ENCODE results near the gene CYS1. TPM values are rescaled to one million over a fixed set of nuclear protein-coding genes. Genes with fewer than 3 reads are reported as not detected.

CYS1 gene
- total and polyA plus RNA-seq, 5 experiments from 2014 or later: not detected

DNA sequence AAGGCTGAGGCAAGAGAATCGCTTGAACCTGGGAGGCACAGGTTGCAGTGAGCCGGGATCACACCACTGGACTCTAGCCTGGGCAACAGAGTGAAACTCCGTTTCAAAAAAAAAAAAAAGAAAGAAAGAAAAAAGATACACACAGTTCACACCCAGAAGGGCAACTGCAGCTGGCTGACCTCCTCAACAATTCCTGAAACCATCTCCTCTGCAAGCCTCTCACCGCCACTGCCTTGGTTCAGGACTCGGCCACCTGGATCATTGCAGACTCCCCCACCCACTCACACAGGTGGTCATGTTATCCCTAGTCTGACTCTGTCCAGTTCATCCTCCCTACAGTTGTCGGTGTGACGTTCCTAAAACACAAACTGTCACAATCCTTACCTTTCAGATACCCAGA, 2.2 kb downstream of the CYS1 start:
- peak overlapping the region in 2 of 10 donors; percentile 7 to 50 for H3K4me3 Mint-ChIP-seq
- DNase-seq (no peak), ATAC-seq (no peak)
- no peak overlapping the region for H3K27ac Mint-ChIP-seq
- peaks cover 42 to 86% (median 71%) of the 10 kb centered on the region in 5 donors for H3K27me3 Mint-ChIP-seq
- peaks cover 0 to 5% (median 2%) of the 10 kb centered on the region in 3 donors for H3K36me3 Mint-ChIP-seq
- no peaks in the 10 kb centered on the region for H3K9me3 Mint-ChIP-seq
- POLR2A ChIA-PET: no interaction called here
- H3K4me1 Mint-ChIP-seq: peaks cover 5 to 18% (median 15%) of the 10 kb centered on the region in 4 donors

DNA sequence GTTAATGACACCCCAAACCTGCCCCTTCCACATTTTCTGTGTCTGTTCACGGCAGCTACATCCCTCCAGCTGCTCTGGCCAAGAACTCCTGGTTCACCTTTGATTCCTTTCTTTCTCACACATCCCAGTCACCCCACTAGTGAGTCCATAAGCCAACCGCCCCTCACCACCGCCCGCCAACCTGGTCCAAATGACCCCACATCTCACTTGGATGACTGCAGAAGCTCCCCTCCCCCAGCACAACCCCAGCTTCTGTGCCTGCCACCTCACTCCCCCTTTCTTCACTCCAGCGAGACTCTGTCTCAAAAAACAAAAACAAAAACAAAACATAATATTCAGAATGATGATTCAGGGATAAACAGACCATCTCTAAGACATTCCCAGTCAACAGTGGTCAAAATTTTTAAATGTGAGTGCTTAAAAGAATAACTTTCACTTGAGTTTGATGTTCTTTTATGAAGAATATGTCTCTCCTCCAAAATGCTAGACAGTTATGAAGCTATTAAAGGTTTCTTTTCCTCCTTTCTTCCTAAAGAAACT, 3.2 kb downstream of the CYS1 start:
- peak overlapping the region in 1 of 10 donors; percentile 4 for H3K4me3 Mint-ChIP-seq
- ATAC-seq: no peak
- POLR2A ChIA-PET: no interaction called here
- peaks cover 0 to 5% (median 2%) of the 10 kb centered on the region in 3 donors for H3K36me3 Mint-ChIP-seq
- H3K9me3 Mint-ChIP-seq: no peaks in the 10 kb centered on the region
- peaks cover 46 to 88% (median 67%) of the 10 kb centered on the region in 5 donors for H3K27me3 Mint-ChIP-seq
- no peak overlapping the region for H3K27ac Mint-ChIP-seq
- peaks cover 9 to 26% (median 19%) of the 10 kb centered on the region in 4 donors for H3K4me1 Mint-ChIP-seq
- no peak for DNase-seq

DNA sequence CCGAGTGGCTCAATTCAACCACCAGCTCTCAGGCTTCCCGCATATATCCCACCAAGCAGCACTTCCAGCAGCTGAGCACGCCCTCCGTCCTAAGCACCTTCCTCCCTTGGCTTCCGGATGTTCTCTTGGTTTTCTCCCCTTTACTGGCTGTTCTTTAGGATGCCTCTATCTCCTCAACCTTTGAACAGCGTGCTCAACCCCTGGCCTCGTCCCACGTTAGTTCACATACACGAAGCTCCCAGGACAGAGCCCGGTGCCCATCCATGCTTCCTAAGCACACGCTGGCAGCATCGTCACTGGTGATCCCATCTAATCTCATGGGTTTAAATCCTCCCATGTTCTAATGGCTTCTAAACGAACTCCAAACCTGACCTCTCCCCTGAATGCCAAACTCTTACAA, 3.7 kb downstream of the CYS1 start:
- ATAC-seq: no peak
- POLR2A ChIA-PET: no interaction called here
- peak overlapping the region in 1 of 10 donors; percentile 57 for H3K27ac Mint-ChIP-seq
- DNase-seq: no peak
- peaks cover 9 to 26% (median 17%) of the 10 kb centered on the region in 4 donors for H3K4me1 Mint-ChIP-seq
- peaks cover 46 to 82% (median 63%) of the 10 kb centered on the region in 5 donors for H3K27me3 Mint-ChIP-seq
- H3K36me3 Mint-ChIP-seq: peaks cover 0 to 5% (median 2%) of the 10 kb centered on the region in 3 donors
- no peaks in the 10 kb centered on the region for H3K9me3 Mint-ChIP-seq
- H3K4me3 Mint-ChIP-seq: no peak overlapping the region

DNA sequence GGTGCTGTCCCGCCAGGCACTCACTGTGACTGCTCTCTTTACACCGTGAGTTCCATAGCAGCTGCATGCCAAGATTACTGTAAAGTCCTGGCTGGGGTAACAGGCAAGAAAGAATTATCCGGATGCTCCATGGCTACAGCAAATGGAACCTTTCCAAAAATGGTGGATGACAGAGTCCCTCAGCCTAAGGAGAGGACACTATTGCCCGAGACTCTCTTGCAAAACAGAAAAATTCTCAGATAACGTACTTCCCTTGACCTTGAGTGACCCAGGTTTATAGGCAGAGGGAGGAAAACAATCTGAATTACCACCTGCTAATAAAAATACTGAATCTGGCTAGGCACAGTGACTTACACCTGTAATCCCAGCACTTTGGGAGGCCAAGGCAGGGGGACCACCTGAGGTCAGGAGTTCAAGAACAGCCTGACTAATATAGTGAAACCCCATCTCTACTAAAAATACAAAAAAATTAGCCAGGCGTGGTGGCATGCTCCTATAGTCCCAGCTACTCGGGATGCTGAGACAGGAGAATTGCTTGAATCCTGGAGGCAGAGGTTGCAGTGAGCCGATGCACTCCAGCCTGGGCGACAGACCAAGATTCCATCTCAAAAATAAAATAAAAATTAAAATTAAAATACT, 4.5 kb downstream of the CYS1 start:
- peaks cover 0 to 5% (median 2%) of the 10 kb centered on the region in 3 donors for H3K36me3 Mint-ChIP-seq

DNA sequence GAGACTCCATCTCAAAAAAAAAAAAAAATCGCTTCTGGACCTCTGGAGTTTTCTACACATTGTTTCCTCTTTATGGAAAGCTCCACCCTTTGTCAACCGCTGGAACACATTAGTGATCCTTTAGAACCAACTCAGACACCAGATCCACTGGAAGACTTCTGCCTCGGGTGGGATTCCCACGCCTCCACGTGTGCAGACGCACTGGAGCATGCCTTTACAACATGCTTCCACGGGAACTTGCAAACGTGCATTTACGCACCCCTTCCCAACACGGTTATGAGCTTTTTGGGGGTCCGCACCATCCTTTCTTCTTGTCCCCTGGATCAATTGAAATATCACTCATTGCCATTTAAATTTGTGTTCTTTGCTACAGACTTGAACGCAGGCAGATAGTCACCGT, 5.1 kb downstream of the CYS1 start:
- Mint-ChIP-seq H3K9me3 (no peaks in the 10 kb centered on the region), H3K4me1 (peaks cover 5 to 17% (median 10%) of the 10 kb centered on the region in 4 donors), H3K36me3 (peaks cover 0 to 5% (median 2%) of the 10 kb centered on the region in 3 donors), H3K27ac (peak overlapping the region in 1 of 10 donors; percentile 35), H3K27me3 (peaks cover 40 to 74% (median 57%) of the 10 kb centered on the region in 5 donors), H3K4me3 (no peak overlapping the region)
- POLR2A ChIA-PET: interaction anchor here (0.6 to 0.8 kb wide), 2 partner anchors 18 to 357 kb away, joined by 3 read pairs; no protein-coding TSS in a partner anchor
- no peak for DNase-seq
- ATAC-seq: no peak

More for the DNA sequence above, 4.5 kb downstream of the CYS1 start:
- POLR2A ChIA-PET: interaction anchor here (0.6 kb wide), 1 partner anchor 17 kb away, joined by 3 read pairs; no protein-coding TSS in a partner anchor
- Mint-ChIP-seq H3K4me1 (peaks cover 5 to 17% (median 10%) of the 10 kb centered on the region in 4 donors), H3K4me3 (no peak overlapping the region), H3K27me3 (peaks cover 40 to 74% (median 57%) of the 10 kb centered on the region in 5 donors), H3K9me3 (no peaks in the 10 kb centered on the region), H3K27ac (no peak overlapping the region)
- ATAC-seq (no peak), DNase-seq (no peak)

DNA sequence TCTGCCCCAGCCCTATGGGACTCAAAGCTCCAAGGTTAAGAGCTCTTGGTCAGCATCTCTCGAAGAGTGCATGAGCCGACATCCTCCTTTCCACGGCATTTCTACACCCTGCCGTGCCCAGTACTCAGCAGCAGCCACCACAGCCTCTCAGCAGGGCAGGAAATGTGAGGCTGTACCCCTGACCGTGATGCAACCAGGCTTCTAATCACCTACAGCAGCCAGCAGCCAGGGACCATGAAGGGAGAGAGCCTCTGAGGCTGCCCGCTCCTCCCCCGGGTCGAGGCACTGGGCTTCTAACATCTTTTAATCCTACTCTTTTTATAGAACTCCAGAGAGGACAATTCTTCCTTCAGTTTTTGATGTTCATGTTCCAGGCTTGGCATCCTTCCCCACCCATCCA, 6.5 kb downstream of the CYS1 start:
- POLR2A ChIA-PET: interaction anchor here (0.7 kb wide), 1 partner anchor 603 kb away, joined by 3 read pairs; no protein-coding TSS in a partner anchor
- no peaks in the 10 kb centered on the region for H3K9me3 Mint-ChIP-seq
- H3K4me1 Mint-ChIP-seq: peaks cover 3 to 9% (median 6%) of the 10 kb centered on the region in 4 donors
- peaks cover 35 to 65% (median 51%) of the 10 kb centered on the region in 5 donors for H3K27me3 Mint-ChIP-seq
- H3K27ac Mint-ChIP-seq: no peak overlapping the region
- no peaks in the 10 kb centered on the region for H3K36me3 Mint-ChIP-seq
- H3K4me3 Mint-ChIP-seq: no peak overlapping the region
- ATAC-seq (no peak), DNase-seq (no peak)

DNA sequence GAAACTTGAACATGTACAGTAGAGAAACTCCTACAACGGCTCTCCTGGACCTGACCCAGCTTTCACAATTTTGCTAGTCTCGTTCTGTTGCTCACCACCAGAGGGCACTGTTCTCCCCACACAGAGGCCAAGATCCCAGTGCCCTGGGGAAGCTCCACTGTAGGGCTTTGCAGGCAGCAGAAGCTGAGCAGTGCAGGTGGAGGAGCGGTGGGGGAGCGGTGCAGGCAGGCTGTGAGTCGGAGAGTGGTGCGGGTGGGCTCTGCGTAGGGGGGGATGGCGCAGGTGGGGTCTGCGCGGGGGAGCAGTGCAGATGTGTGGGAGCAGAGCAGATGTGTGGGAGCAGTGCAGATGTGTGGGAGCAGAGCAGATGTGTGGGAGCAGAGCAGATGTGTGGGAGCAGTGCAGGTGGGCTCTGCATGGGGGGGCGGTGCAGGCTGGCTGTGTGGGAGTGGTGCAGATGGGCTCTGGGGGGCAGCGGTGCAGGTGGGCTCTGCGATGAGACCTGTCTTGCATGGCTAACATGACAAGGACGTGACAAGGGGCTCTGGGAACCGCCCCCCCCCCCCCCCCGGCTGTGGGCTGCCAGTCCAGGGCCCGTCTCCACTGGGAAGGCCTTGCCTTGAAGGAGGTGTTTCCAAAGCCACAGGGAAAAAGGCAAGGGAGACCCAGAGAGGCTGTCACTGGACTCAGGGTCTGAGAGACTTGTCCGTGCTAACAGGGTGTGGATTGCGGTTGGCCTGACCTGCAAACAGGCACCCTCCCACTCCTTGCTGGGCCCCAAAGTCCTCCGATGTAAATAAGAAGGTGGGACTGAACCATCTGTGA, 7.3 kb downstream of the CYS1 start:
- H3K27ac Mint-ChIP-seq: peak overlapping the region in 1 of 10 donors; percentile 38
- H3K36me3 Mint-ChIP-seq: peaks cover 0 to 4% (median 2%) of the 10 kb centered on the region in 3 donors
- peak; percentile 55 to 88 (median 76) for DNase-seq
- peak; percentile 95 to 98 for ATAC-seq
- POLR2A ChIA-PET: interaction anchor here (0.7 to 1.1 kb wide), 3 partner anchors 19 to 604 kb away, joined by 3 to 4 read pairs (median 4); no protein-coding TSS in a partner anchor
- peaks cover 0 to 6% (median 2%) of the 10 kb centered on the region in 9 donors for H3K9me3 Mint-ChIP-seq
- peaks cover 28 to 57% (median 42%) of the 10 kb centered on the region in 5 donors for H3K27me3 Mint-ChIP-seq
- H3K4me1 Mint-ChIP-seq: peaks cover 3 to 7% (median 4%) of the 10 kb centered on the region in 4 donors
- H3K4me3 Mint-ChIP-seq: no peak overlapping the region

DNA sequence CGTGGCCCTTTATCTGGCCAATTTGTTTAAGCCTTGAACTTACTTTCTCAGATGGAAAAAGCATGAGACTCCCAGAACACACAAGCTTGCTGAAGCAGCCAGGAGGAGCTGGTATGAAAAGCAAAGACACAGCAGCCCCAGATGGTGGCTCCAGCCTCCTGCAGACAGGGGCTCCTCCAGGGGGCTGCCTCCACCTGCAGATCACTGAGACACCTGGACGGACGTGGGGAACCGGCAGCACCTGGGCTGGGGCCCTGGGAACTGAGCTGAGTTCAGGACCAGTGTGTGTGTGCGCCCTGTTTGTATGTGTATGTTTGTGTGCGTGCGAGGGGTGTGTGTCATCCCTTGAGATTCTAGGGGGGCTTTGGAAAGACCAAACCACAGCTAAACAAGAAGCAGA, 8.6 kb downstream of the CYS1 start:
- Mint-ChIP-seq H3K27ac (no peak overlapping the region), H3K36me3 (peaks cover 0 to 6% (median 2%) of the 10 kb centered on the region in 3 donors), H3K27me3 (peaks cover 18 to 44% (median 30%) of the 10 kb centered on the region in 5 donors), H3K4me1 (peaks cover 3 to 7% (median 4%) of the 10 kb centered on the region in 4 donors), H3K4me3 (no peak overlapping the region), H3K9me3 (peaks cover 0 to 9% (median 3%) of the 10 kb centered on the region in 9 donors)
- ATAC-seq (no peak), DNase-seq (no peak)
- POLR2A ChIA-PET: interaction anchor here (0.7 kb wide), 1 partner anchor 300 kb away, joined by 4 read pairs; no protein-coding TSS in a partner anchor

DNA sequence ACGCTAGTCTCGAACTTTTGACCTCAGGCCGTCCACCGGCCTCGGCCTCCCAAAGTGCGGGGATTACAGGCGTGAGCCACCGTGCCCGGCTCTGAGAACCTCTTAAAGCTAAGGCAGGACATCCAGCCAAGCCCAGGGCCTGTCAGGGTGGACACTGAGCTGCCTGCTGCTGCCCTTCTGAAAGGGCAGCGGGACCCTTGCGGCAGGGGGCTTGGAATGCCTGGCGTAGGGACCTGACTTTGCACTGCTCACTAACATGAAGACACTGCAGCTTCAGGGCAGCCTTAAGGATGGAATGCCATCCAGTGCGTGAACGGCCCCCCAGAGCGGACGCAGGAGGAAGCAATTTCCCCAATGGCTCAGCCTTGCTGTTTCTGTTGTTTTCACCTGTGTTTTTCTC, 9.0 kb downstream of the CYS1 start:
- no peak overlapping the region for H3K4me3 Mint-ChIP-seq

DNA sequence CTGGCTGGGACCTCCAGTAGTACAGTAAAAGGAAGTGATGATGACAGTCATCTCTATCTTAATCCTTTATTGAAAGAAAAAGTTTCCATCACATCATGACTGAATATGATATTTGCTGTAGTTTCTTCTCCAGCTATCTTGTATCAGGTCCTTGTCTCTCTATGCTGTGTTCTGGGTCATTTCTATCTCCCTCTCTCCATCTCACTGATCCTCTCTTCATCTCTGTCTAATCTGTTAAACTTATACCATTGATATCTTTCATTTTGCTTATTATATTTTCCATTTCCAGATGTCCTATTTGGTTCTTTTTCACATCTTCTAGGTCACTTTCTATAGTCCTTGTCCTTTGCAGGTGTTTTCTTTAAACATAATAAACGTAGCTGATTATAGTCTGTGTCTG, 12.3 kb downstream of the CYS1 start:
- Mint-ChIP-seq H3K4me3 (no peak overlapping the region), H3K27me3 (peaks cover 4 to 10% (median 8%) of the 10 kb centered on the region in 5 donors), H3K27ac (no peak overlapping the region), H3K36me3 (peaks cover 0 to 6% (median 2%) of the 10 kb centered on the region in 3 donors), H3K4me1 (peaks cover 3 to 6% (median 4%) of the 10 kb centered on the region in 4 donors), H3K9me3 (peaks cover 0 to 9% (median 3%) of the 10 kb centered on the region in 9 donors)
- DNase-seq: no peak
- ATAC-seq: no peak
- POLR2A ChIA-PET: no interaction called here

More for the DNA sequence above, 9.0 kb downstream of the CYS1 start:
- ATAC-seq (no peak), DNase-seq (no peak)
- Mint-ChIP-seq H3K9me3 (peaks cover 0 to 9% (median 3%) of the 10 kb centered on the region in 9 donors), H3K27ac (no peak overlapping the region), H3K36me3 (peaks cover 0 to 6% (median 2%) of the 10 kb centered on the region in 3 donors), H3K4me1 (peaks cover 3 to 7% (median 4%) of the 10 kb centered on the region in 4 donors), H3K27me3 (peaks cover 14 to 40% (median 26%) of the 10 kb centered on the region in 5 donors)
- POLR2A ChIA-PET: interaction anchor here (0.7 kb wide), 1 partner anchor 300 kb away, joined by 4 read pairs; no protein-coding TSS in a partner anchor

DNA sequence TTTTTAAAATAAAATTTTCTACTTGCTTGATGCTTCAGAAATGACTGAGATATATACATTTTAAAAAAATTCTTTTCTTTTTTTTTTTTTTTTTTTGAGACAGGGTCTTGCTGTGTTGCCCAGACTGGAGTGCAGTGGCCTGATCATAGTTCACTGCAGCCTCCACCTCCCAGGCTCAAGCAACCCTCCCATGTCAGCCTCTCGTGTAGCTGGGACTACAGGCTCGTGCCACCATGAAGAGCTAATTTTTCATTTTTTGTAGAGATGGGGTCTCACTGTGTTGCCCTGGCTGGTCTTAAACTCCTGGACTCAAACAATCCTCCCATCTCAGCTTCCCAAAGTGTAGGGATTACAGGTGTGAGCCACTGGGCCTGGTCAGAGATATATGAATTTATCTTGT, 12.9 kb downstream of the CYS1 start:
- POLR2A ChIA-PET: no interaction called here
- ATAC-seq: no peak
- H3K27me3 Mint-ChIP-seq: peaks cover under 1 to 5% (median 3%) of the 10 kb centered on the region in 5 donors

DNA sequence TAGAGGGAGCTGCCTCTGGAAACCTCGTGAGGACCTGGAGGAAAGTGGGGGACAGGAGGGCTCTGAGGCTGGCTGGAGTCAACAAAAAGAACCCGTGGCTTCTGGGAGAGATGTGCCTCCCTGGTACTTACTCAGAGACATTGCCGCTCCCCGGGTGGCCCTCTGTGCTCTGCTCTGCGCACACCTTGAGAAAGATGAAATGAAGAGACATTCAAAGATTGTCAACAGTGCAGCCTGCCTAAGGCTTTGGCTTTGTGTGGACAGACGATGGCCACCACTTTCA, 14.5 kb downstream of the CYS1 start:
- Mint-ChIP-seq H3K27ac (no peak overlapping the region), H3K4me1 (no peaks in the 10 kb centered on the region), H3K4me3 (no peak overlapping the region), H3K27me3 (peaks cover 0 to 5% (median 0%) of the 10 kb centered on the region in 5 donors), H3K9me3 (peaks cover 0 to 9% (median 3%) of the 10 kb centered on the region in 9 donors), H3K36me3 (peaks cover 0 to 6% (median 2%) of the 10 kb centered on the region in 3 donors)
- ATAC-seq (no peak), DNase-seq (no peak)
- POLR2A ChIA-PET: no interaction called here

More for the DNA sequence above, 12.9 kb downstream of the CYS1 start:
- Mint-ChIP-seq H3K4me1 (peaks cover 0 to under 1% (median 0%) of the 10 kb centered on the region in 4 donors), H3K9me3 (peaks cover 0 to 9% (median 3%) of the 10 kb centered on the region in 9 donors), H3K27ac (no peak overlapping the region), H3K4me3 (no peak overlapping the region), H3K36me3 (peaks cover 0 to 6% (median 2%) of the 10 kb centered on the region in 3 donors)
- no peak for DNase-seq
